Measurements from ENCODE around the gene TFR2. TPM values are rescaled to one million over a fixed set of nuclear protein-coding genes. Genes with fewer than 3 reads are reported as not detected.

The TFR2 gene
- total and polyA plus RNA-seq, 2 of the 13 experiments (the other 11 are each of a cell fraction or from before 2014, with no cell fraction given), result 36.9 to 64.2 TPM

- TF ChIP-seq ZNF18 (CRISPR knock-in tag; IDR thresholded peaks at IDR 0.05; ENCODE audit: insufficient replicate concordance) (no peak), MXD1 (CRISPR knock-in tag; IDR thresholded peaks at IDR 0.05) (peak; percentile 47; the same call in 1 of the 2 replicates), ZNF691 (CRISPR knock-in tag; IDR thresholded peaks at IDR 0.05; ENCODE audit: borderline replicate concordance, low read depth) (no peak), ZNF776 (CRISPR knock-in tag; IDR thresholded peaks at IDR 0.05) (no peak), ZXDC (CRISPR knock-in tag; IDR thresholded peaks at IDR 0.05) (no peak), NCOR1 (IDR thresholded peaks at IDR 0.05; ENCODE audit: borderline replicate concordance, low read length) (peak; percentile 18), ZNF280D (CRISPR knock-in tag; IDR thresholded peaks at IDR 0.05) (no peak), RELA (CRISPR knock-in tag; IDR thresholded peaks at IDR 0.05) (no peak), KLF11 (CRISPR knock-in tag; IDR thresholded peaks at IDR 0.05) (no peak), ZNF878 (CRISPR knock-in tag; IDR thresholded peaks at IDR 0.05) (no peak), ZNF567 (CRISPR knock-in tag; IDR thresholded peaks at IDR 0.05; ENCODE audit: borderline replicate concordance) (no peak), REPIN1 (CRISPR knock-in tag; IDR thresholded peaks at IDR 0.05; ENCODE audit: borderline replicate concordance, low read depth) (no peak), NFYC (CRISPR knock-in tag; IDR thresholded peaks at IDR 0.05) (no peak), RBM22 (optimal IDR thresholded peaks at IDR 0.05; ENCODE audit: low read length) (no peak), ZBTB43 (CRISPR knock-in tag; conservative IDR thresholded peaks at IDR 0.05) (no peak), NR2F1 (CRISPR knock-in tag; IDR thresholded peaks at IDR 0.05) (no peak), ELF4 (CRISPR knock-in tag; IDR thresholded peaks at IDR 0.05; ENCODE audit: borderline replicate concordance) (no peak), ZFP36 (IDR thresholded peaks at IDR 0.05; ENCODE audit: borderline replicate concordance, low read depth, low read length, partially characterized antibody) (no peak)
Measured at GRCh38 chr7:100641860-100642533, 645 bp upstream of the TFR2 start (continued).
